Chondrocyte (in vitro differentiated cells): ENCODE results near the gene ZNF608. TPM values are rescaled to one million over a fixed set of nuclear protein-coding genes. Genes with fewer than 3 reads are reported as not detected.

ENCODE experiments used
- DNase-seq: peaks from one replicate; pipeline ENCODE4 v3.0.0; 2021; ENCODE audit warnings: mixed read lengths, low spot score
- H3K27ac Mint-ChIP-seq: one replicate; pipeline ENCODE4 v1.8.0; 2021; ENCODE audit warnings: mild to moderate bottlenecking, moderate library complexity, mixed read lengths; ENCODE audit not compliant: unreplicated experiment
- H3K27me3 Mint-ChIP-seq: 2 replicates; pipeline ENCODE4 v1.8.0; 2021; ENCODE audit warnings: low read depth, mixed read lengths
- H3K36me3 Mint-ChIP-seq: 2 replicates; pipeline ENCODE4 v1.8.0; 2021; ENCODE audit warnings: low read depth, mixed read lengths
- H3K4me1 Mint-ChIP-seq: 2 replicates; pipeline ENCODE4 v1.8.0; 2021; ENCODE audit warnings: low read depth, mild to moderate bottlenecking, mixed read lengths
- H3K4me3 Mint-ChIP-seq: one replicate; pipeline ENCODE4 v1.8.0; 2021; ENCODE audit warnings: mild to moderate bottlenecking, moderate library complexity, mixed read lengths; ENCODE audit not compliant: unreplicated experiment
- H3K9me3 Mint-ChIP-seq: 2 replicates; pipeline ENCODE4 v1.8.0; 2021; ENCODE audit warnings: low read depth, mixed read lengths
- CTCF ChIP-seq: fragments of 200-600 bp; sonication (generic); IDR thresholded peaks from 2 replicates; pipeline ENCODE4 v1.5.0; 2021; ENCODE audit warnings: antibody characterized with exemption, mild to moderate bottlenecking, moderate library complexity
- total RNA-seq: library from RNA; stranded (reverse); gene quantifications from 3 replicates; pipeline ENCODE4 v1.2.1, GENCODE V29; 2021

Gene ZNF608
- total RNA-seq, 1 donor from 2014 or later, result 20.7 TPM

- H3K27ac Mint-ChIP-seq, result no peak overlapping the region
- H3K27me3 Mint-ChIP-seq, result no peaks in the 10 kb centered on the region
- no peak for TF ChIP-seq CTCF
- DNase-seq, result no peak
- H3K9me3 Mint-ChIP-seq, result no peaks in the 10 kb centered on the region
- no peak overlapping the region for H3K4me3 Mint-ChIP-seq
- no peaks in the 10 kb centered on the region for H3K36me3 Mint-ChIP-seq
- H3K4me1 Mint-ChIP-seq, result no peaks in the 10 kb centered on the region
Observed at GRCh38 chr5:124773315-124774311, 27.2 kb upstream of the ZNF608 start.

DNA sequence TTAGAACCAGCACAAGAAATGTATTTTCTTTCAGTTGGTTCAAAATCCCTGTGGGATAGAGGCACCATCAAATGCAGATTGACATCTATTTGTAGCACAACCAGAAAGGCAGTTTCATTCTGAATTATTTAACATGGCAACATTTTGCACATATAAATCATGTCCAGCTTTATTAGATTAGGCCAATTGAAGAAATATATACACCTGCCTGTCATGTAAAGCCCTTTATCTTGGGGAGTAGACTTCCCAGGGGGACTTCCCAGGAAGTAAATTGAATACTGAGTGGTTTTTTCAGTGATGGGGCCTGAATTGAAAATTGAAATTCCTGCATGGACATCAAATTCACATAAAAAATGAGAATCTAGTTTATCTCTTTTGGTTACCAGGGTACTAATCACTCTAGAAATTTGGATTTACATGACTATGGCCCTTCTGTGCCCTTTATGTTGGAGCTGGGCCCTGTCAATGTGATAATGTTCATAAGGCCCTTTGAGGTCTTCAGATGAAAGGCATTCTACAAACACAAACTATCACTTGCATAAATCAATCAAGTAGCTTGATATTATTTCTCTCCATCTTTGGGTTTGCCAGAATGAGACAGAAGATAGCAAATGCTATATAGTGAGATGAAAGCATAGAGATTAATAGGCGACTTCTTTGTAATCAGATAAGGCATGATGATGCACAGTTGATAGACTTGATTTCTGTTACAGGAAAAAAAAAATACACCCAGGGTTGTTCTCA lies 26.2 kb upstream of the ZNF608 start:
- Mint-ChIP-seq H3K36me3 (no peaks in the 10 kb centered on the region), H3K4me3 (no peak overlapping the region), H3K27me3 (no peaks in the 10 kb centered on the region), H3K9me3 (no peaks in the 10 kb centered on the region), H3K27ac (no peak overlapping the region), H3K4me1 (no peaks in the 10 kb centered on the region)
- DNase-seq, result no peak
- TF ChIP-seq CTCF, result no peak

DNA sequence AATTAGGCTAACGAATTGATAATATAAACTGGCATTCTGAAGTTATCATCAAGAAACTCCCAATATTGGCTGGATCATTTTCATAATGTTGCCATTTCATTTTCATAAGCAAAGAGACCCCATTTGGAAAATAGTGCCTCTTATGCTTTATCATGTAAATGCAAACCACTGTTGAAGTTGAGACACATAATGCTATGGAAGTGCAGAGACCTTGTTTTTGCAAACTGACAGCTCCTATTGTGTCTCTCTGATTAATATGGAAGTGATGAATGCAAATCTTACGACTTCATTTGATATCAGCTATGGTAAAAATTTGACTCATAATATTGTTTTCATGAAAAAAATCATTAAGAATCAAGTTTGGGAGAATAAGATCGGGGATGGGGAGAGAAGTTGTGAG lies 25.3 kb upstream of the ZNF608 start:
- Mint-ChIP-seq H3K27ac (no peak overlapping the region), H3K27me3 (no peaks in the 10 kb centered on the region)

GRCh38 chr5:124764992-124765611 lies 18.7 kb upstream of the ZNF608 start:
- no peak overlapping the region for H3K27ac Mint-ChIP-seq
- no peaks in the 10 kb centered on the region for H3K27me3 Mint-ChIP-seq
- TF ChIP-seq CTCF, result no peak
- H3K4me3 Mint-ChIP-seq, result no peak overlapping the region
- H3K4me1 Mint-ChIP-seq, result peaks cover 5% of the 10 kb centered on the region
- H3K9me3 Mint-ChIP-seq, result no peaks in the 10 kb centered on the region
- H3K36me3 Mint-ChIP-seq, result no peaks in the 10 kb centered on the region
- no peak for DNase-seq

More for the DNA sequence above, 25.3 kb upstream of the ZNF608 start:
- TF ChIP-seq CTCF, result no peak
- Mint-ChIP-seq H3K36me3 (no peaks in the 10 kb centered on the region), H3K4me1 (no peaks in the 10 kb centered on the region), H3K4me3 (no peak overlapping the region), H3K9me3 (no peaks in the 10 kb centered on the region)
- DNase-seq, result no peak

- no peak for TF ChIP-seq CTCF
Observed at GRCh38 chr5:124764585-124764984, 18.1 kb upstream of the ZNF608 start.

More at GRCh38 chr5:124764585-124764984, 18.1 kb upstream of the ZNF608 start:
- H3K4me3 Mint-ChIP-seq, result no peak overlapping the region
- no peaks in the 10 kb centered on the region for H3K36me3 Mint-ChIP-seq
- H3K27ac Mint-ChIP-seq, result no peak overlapping the region
- no peaks in the 10 kb centered on the region for H3K9me3 Mint-ChIP-seq
- peaks cover 5% of the 10 kb centered on the region for H3K4me1 Mint-ChIP-seq
- no peaks in the 10 kb centered on the region for H3K27me3 Mint-ChIP-seq
- DNase-seq, result no peak
